GM12878 (cell line): ENCODE data around the gene ANP32A. TPM values are rescaled to one million over a fixed set of nuclear protein-coding genes. Genes with fewer than 3 reads are reported as not detected.

ENCODE experiments used
- ATAC-seq: fragments of 200-7000 bp; cut with Tn5 transposase; 3 replicates; pipeline ENCODE4 v1.9.1; 2020; ENCODE audit warnings: mild to moderate bottlenecking, moderate library complexity
- BruUV-seq: library from RNA; stranded (reverse); fragments of 400-500 nt; replicated peaks from 2 replicates; lab custom pipeline; 2021; lab: Mats Ljungman, UMichigan
- CTCF ChIA-PET: fragments of 300-600 bp; sonication (Branson Sonifier 250); formaldehyde crosslinking; extraction: SDS; loops from one replicate; lab custom pipeline; 2021; ENCODE audit warnings: inconsistent platforms; lab: Yijun Ruan, JAX
- POLR2A ChIA-PET: fragments of 350-600 bp; formaldehyde crosslinking; extraction: SDS; loops from one replicate; lab custom pipeline; 2021; ENCODE audit warnings: inconsistent platforms; lab: Charles Lee
- RAD21 ChIA-PET: fragments of 300-600 bp; sonication (Branson Sonifier 250); formaldehyde crosslinking; loops from one replicate; lab custom pipeline; 2023; ENCODE audit warnings: antibody characterized with exemption; ENCODE audit not compliant: unreplicated experiment; lab: Charles Lee
- SMC1A ChIA-PET: fragments of 300-600 bp; sonication (Branson Sonifier 250); formaldehyde crosslinking; loops from one replicate; lab custom pipeline; 2023; ENCODE audit not compliant: unreplicated experiment, uncharacterized antibody; lab: Charles Lee
- DNase-seq: peaks from one replicate; pipeline ENCODE4 v3.0.0-alpha.2; 2011; ENCODE audit warnings: low read depth, low spot score
- FAIRE-seq: peaks from 3 replicates; lab custom pipeline; 2011; peaks lifted over from hg19 to GRCh38; lab: Jason Lieb, UNC
- H2AFZ ChIP-seq: 2 replicates; pipeline ENCODE4 v1.6.0; 2011; ENCODE audit warnings: low read depth, low read length, control low read depth; ENCODE audit not compliant: control insufficient read depth
- H3K27ac ChIP-seq: 2 replicates; pipeline ENCODE4 v1.5.1; 2011; ENCODE audit warnings: control low read depth; ENCODE audit not compliant: control insufficient read depth, insufficient read depth
- H3K27me3 ChIP-seq, 2 experiments: replicated peaks in 1 of 2; 2 replicates each; pipeline versions ENCODE4 v1.6.0 to v1.6.1; 2011; ENCODE audit warnings: low read length in 1 of 2; ENCODE audit not compliant: control insufficient read depth in 2 of 2, insufficient read depth in 2 of 2
- H3K36me3 ChIP-seq, 2 experiments: 2 replicates each; pipeline ENCODE4 v1.5.1; 2011; ENCODE audit warnings: low read length in 1 of 2; ENCODE audit not compliant: control insufficient read depth in 2 of 2, insufficient read depth in 2 of 2
- H3K4me1 ChIP-seq: 2 replicates; pipeline ENCODE4 v1.6.1; 2011; ENCODE audit warnings: mild to moderate bottlenecking, low read length, moderate library complexity, mixed read lengths; ENCODE audit not compliant: control insufficient read depth, insufficient read depth
- H3K4me2 ChIP-seq: 2 replicates; pipeline ENCODE4 v1.6.0; 2011; ENCODE audit warnings: control low read depth; ENCODE audit not compliant: control insufficient read depth, insufficient read depth
- H3K4me3 ChIP-seq: fragments of 200-600 bp; sonication (generic); 2 replicates; pipeline ENCODE4 v1.5.1; 2016
- H3K79me2 ChIP-seq: 2 replicates; pipeline ENCODE4 v1.6.0; 2011; ENCODE audit warnings: low read length; ENCODE audit not compliant: control insufficient read depth, insufficient read depth
- H3K9ac ChIP-seq: 2 replicates; pipeline ENCODE4 v1.8.0; 2011; ENCODE audit warnings: low read length, control low read depth, mixed read lengths; ENCODE audit not compliant: control insufficient read depth, insufficient read depth
- H3K9me3 ChIP-seq: replicated peaks from 3 replicates; pipeline ENCODE4 v1.5.1; 2011; ENCODE audit warnings: mild to moderate bottlenecking, low read length; ENCODE audit not compliant: control insufficient read depth, insufficient read depth
- H4K20me1 ChIP-seq: 2 replicates; pipeline ENCODE4 v1.6.0; 2011; ENCODE audit not compliant: control insufficient read depth, insufficient read depth
- BCL11A ChIP-seq: IDR thresholded peaks from 2 replicates; pipeline ENCODE4 v1.6.1; 2011; ENCODE audit warnings: low read depth, low read length
- BMI1 ChIP-seq: fragments of 450-650 bp; IDR thresholded peaks from 2 replicates; pipeline ENCODE4 v1.6.1; 2016; ENCODE audit warnings: mild to moderate bottlenecking, moderate library complexity, borderline replicate concordance
- RB1 ChIP-seq: fragments of 450-650 bp; formaldehyde crosslinking; IDR thresholded peaks from 2 replicates; pipeline ENCODE4 v1.6.1; 2017; ENCODE audit warnings: mild to moderate bottlenecking, borderline replicate concordance
- RBBP5 ChIP-seq: fragments of 200-600 bp; sonication (generic); conservative IDR thresholded peaks from 2 replicates; pipeline ENCODE4 v1.6.1; 2016
- SIX5 ChIP-seq: IDR thresholded peaks from 2 replicates; pipeline ENCODE4 v1.6.1; 2011; ENCODE audit warnings: mild to moderate bottlenecking, low read depth, low read length, moderate library complexity; ENCODE audit not compliant: severe bottlenecking
- SMARCA5 ChIP-seq: fragments of 450-650 bp; IDR thresholded peaks from 2 replicates; pipeline ENCODE4 v1.6.1; 2017; ENCODE audit warnings: mild to moderate bottlenecking
- SRF ChIP-seq, 2 experiments: IDR thresholded peaks; 2 replicates each; pipeline ENCODE4 v1.6.1; 2011; ENCODE audit warnings: low read depth in 2 of 2, low read length in 2 of 2, mild to moderate bottlenecking in 1 of 2, moderate library complexity in 1 of 2
- TBL1XR1 ChIP-seq: IDR thresholded peaks from 2 replicates; pipeline ENCODE4 v1.6.1; 2012; ENCODE audit warnings: low read depth, low read length, improper control_type of control experiment
- USF1 ChIP-seq: IDR thresholded peaks from 2 replicates; pipeline ENCODE4 v1.6.1; 2011; ENCODE audit warnings: borderline replicate concordance, low read depth, mild to moderate bottlenecking, moderate library complexity, mixed read lengths, low read length; ENCODE audit not compliant: insufficient read depth; ENCODE audit errors: extremely low read length
- ZBED1 ChIP-seq: IDR thresholded peaks from 2 replicates; pipeline ENCODE4 v1.6.1; 2016; ENCODE audit warnings: borderline replicate concordance
- ZBTB11 ChIP-seq: fragments of 450-650 bp; formaldehyde crosslinking; IDR thresholded peaks from 2 replicates; pipeline ENCODE4 v1.5.0; 2022; ENCODE audit warnings: mild to moderate bottlenecking, missing genetic modification characterization
- ZNF217 ChIP-seq: fragments of 450-650 bp; IDR thresholded peaks from 2 replicates; pipeline ENCODE4 v1.6.1; 2017; ENCODE audit warnings: antibody characterized with exemption, mild to moderate bottlenecking
- WGBS: methylation state at CpG from one replicate; pipeline ENCODE4 v1.1.6; 2016; ENCODE audit warnings: low lambda C conversion rate; ENCODE audit not compliant: insufficient replicate concordance, insufficient coverage; ENCODE audit errors: missing lambda C conversion rate; 5-methylcytosine and 5-hydroxymethylcytosine counted together
- in situ Hi-C: fragments of 300-500 bp; cut with MboI; formaldehyde crosslinking; loops from 9 replicates; pipeline ENCODE4 v1.14.3; 2018; ENCODE audit warnings: mixed read lengths
- intact Hi-C: fragments of 100-400 bp; cut with micrococcal nuclease; formaldehyde crosslinking; loops from one replicate; pipeline ENCODE4 v1.14.2; 2022; ENCODE audit not compliant: unreplicated experiment
- polyA plus RNA-seq, 11 experiments: library from polyadenylated mRNA; depleted of rRNA in 4 of 11; unstranded in 6 of 11; stranded (reverse) in 5 of 11; fragments of >200 nt; fragmentation: Nextera tagmentation in 4 of 11; fragmentation: Illumina TruSeq in 1 of 11; extraction: Ambion mirVana in 4 of 11; extraction: Trizol in 1 of 11; gene quantifications; 1 replicate in 1 of 11; 2 replicates in 10 of 11; pipeline versions ENCODE4 v1.2.1 to v1.2.3, GENCODE V29; 2011 to 2016; ENCODE audit warnings: inconsistent platforms in 2 of 11, missing spikeins in 2 of 11, low read depth in 1 of 11
- total RNA-seq, 4 experiments: library from RNA; depleted of rRNA in 3 of 4; stranded (reverse); fragments of >200 nt in 3 of 4; fragmentation: Illumina TruSeq in 1 of 4; extraction: Trizol in 1 of 4; gene quantifications; 2 replicates each; pipeline versions ENCODE4 v1.2.1 to v1.2.3, GENCODE V29; 2013 to 2021

The ANP32A gene
- total and polyA plus RNA-seq, 10 of the 15 experiments (the other 5 are each of a cell fraction or from before 2014, with no cell fraction given), result 29.6 to 666 (median 234) TPM

DNA sequence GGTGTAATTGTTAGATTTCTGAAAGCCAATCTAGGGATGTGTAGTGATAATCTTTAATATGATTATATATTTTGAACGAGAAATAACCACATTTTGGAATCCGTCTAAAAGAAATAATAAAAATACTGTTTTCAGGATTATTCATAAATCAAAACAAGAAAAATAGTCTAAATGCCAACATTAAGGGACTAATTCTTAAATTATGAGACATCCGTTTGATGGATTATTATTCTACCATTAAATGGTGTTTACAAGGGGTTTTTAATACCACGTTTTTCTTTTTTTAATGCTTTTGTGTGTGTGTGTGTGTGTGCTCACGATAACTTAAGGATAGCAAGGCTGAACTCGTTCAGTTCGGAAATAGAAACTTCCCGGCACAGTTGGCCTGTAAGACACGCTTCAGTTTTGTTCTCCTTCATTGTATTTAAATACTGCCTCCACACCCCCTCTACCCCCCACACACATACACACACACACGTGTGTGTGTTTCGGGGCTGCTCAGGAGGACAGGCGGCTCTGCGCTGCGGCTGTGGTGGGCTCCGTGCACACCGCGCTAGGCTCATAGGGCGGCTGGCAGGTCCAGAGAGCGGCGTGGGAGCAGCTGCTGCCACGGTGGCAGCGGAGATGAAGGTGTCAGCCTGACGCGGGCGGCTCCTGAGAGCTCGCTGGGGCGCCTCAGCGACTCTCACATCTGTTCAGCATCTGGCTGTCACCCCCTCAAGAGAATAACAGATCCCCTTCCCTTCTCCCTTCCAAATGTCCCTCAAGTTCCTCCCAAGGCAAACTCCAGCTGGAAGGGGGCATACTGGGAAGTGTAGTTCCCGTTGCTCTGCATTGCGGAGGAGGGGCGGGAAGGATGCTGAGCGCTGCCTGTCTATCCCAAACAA is 23.0 kb upstream of the ANP32A start:
- in situ Hi-C loops, result no loop called here
- FAIRE-seq (no peak), ATAC-seq (peak; percentile 61)
- RAD21 ChIA-PET, result no interaction called here
- Histone ChIP-seq H2AFZ (no peak overlapping the region), H3K27ac (no peak overlapping the region)
- TF ChIP-seq BMI1 (peak; percentile 79), ZNF217 (no peak)
- TF ChIP-seq, all 136 proteins: peak for 1
- peaks cover 0 to 9% of the 10 kb centered on the region in 2 experiments; a peak in 2 of 4 replicates for H3K27me3 ChIP-seq
- no peaks in the 10 kb centered on the region for H3K79me2 ChIP-seq
- WGBS, result 10% methylated on average over 32 of the region's 32 CpGs
- H4K20me1 ChIP-seq, result no peaks in the 10 kb centered on the region
- H3K9me3 ChIP-seq, result no peaks in the 10 kb centered on the region
- CTCF ChIA-PET, result interaction anchor here (1.3 kb wide), 1 partner anchor 13 kb away, joined by 3 read pairs; no protein-coding TSS in a partner anchor
- intact Hi-C loops, result no loop called here
- no peak overlapping the region for H3K9ac ChIP-seq
- no peak overlapping the region for H3K4me3 ChIP-seq
- no peaks in the 10 kb centered on the region for H3K36me3 ChIP-seq
- BruUV-seq, result no TSS peak
- SMC1A ChIA-PET, result interaction anchor here (0.7 kb wide), 1 partner anchor 280 kb away, joined by 3 read pairs; no protein-coding TSS in a partner anchor
- H3K4me2 ChIP-seq, result peak overlapping the region; percentile 42; the same call in 1 of the 2 replicates
- H3K4me1 ChIP-seq, result no peaks in the 10 kb centered on the region
- DNase-seq, result no peak
- POLR2A ChIA-PET, result no interaction called here

DNA sequence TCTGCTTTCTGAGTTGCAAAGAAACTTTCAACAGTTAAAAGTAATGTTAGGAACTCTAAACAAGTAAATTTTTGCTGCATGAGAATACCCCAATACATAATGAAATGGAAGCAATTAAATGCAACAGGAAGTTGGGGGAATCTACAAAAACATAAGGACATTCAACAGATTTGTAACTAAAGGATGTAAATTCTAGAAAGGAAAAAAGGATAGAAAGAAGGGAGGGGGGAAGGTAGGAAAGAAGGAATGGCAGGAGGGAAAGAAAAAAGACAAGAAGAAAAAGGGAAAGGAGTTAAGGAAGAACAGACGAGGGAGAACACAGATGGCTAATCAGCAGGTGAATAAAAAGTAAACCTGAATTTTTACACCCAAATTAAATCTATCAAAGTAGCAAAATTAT is 22.3 kb upstream of the ANP32A start:
- intact Hi-C loops (no loop called here), in situ Hi-C loops (no loop called here)
- WGBS, result 0% methylated on average over 1 of the region's 1 CpG
- Histone ChIP-seq H3K27me3 (peaks cover 0 to 9% of the 10 kb centered on the region in 2 experiments; a peak in 2 of 4 replicates), H3K4me1 (no peaks in the 10 kb centered on the region), H3K9me3 (no peaks in the 10 kb centered on the region), H4K20me1 (no peaks in the 10 kb centered on the region), H3K4me2 (no peak overlapping the region), H3K9ac (no peak overlapping the region), H3K4me3 (no peak overlapping the region), H3K27ac (no peak overlapping the region), H3K36me3 (no peaks in the 10 kb centered on the region), H2AFZ (no peak overlapping the region), H3K79me2 (no peaks in the 10 kb centered on the region)
- SMC1A ChIA-PET, result interaction anchor here (0.5 to 1.3 kb wide), 2 partner anchors 14 to 91 kb away, joined by 3 read pairs; no protein-coding TSS in a partner anchor
- DNase-seq, result no peak
- RAD21 ChIA-PET, result no interaction called here
- CTCF ChIA-PET, result interaction anchor here (1.2 to 1.3 kb wide), 2 partner anchors 12 to 169 kb away, joined by 3 read pairs; no protein-coding TSS in a partner anchor
- POLR2A ChIA-PET, result no interaction called here
- no TSS peak for BruUV-seq
- FAIRE-seq, result no peak
- ATAC-seq, result no peak
- TF ChIP-seq TBL1XR1 (no peak), BCL11A (no peak), SMARCA5 (no peak), ZBTB11 (CRISPR knock-in tag) (no peak), RB1 (no peak), SRF (IDR thresholded peaks at IDR 0.05; ENCODE audit: low read depth in 2 of 2, low read length in 2 of 2) (no peak), ZBED1 (no peak), USF1 (no peak), SIX5 (no peak), RBBP5 (no peak)
